Neural progenitor cell (in vitro differentiated cells): ENCODE results near the gene PSME2.

Source experiments
- EZH2 ChIP-seq: fragments of 200-600 bp; sonication (generic); IDR thresholded peaks from 2 replicates; pipeline ENCODE4 v1.6.1; 2017; ENCODE audit warnings: antibody characterized with exemption, mild to moderate bottlenecking, moderate library complexity
- EZH2phosphoT487 ChIP-seq: fragments of 200-600 bp; sonication (generic); IDR thresholded peaks from 2 replicates; pipeline ENCODE4 v1.6.1; 2017; ENCODE audit warnings: antibody characterized with exemption
- TF ChIP-seq, protein P1 (sequence below): fragments of 200-600 bp; sonication (generic); IDR thresholded peaks from 2 replicates; pipeline ENCODE4 v1.5.1; 2017; ENCODE audit warnings: antibody characterized with exemption, mild to moderate bottlenecking

DNA sequence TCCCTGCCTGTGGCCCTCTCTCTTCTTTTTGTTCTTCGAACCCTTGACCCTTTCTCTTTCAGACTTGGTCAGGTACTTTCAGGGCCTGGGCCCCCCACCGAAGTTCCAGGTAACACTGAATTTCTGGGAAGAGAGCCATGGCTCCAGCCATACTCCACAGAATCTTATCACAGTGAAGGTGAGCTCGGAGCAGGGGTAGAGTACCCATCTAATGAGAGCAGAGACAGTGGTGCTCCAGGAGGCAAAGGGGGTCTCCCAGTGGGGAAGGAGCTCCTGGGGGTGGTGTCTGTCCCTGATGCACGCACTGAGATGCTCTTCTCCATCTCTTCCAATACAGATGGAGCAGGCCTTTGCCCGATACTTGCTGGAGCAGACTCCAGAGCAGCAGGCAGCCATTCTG, 19.4 kb upstream of the PSME2 start:
- TF ChIP-seq, protein P1, sequence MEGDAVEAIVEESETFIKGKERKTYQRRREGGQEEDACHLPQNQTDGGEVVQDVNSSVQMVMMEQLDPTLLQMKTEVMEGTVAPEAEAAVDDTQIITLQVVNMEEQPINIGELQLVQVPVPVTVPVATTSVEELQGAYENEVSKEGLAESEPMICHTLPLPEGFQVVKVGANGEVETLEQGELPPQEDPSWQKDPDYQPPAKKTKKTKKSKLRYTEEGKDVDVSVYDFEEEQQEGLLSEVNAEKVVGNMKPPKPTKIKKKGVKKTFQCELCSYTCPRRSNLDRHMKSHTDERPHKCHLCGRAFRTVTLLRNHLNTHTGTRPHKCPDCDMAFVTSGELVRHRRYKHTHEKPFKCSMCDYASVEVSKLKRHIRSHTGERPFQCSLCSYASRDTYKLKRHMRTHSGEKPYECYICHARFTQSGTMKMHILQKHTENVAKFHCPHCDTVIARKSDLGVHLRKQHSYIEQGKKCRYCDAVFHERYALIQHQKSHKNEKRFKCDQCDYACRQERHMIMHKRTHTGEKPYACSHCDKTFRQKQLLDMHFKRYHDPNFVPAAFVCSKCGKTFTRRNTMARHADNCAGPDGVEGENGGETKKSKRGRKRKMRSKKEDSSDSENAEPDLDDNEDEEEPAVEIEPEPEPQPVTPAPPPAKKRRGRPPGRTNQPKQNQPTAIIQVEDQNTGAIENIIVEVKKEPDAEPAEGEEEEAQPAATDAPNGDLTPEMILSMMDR: no peak
- TF ChIP-seq EZH2 (no peak), EZH2phosphoT487 (no peak)
